Endometrium (tissue), 2 donors: ENCODE results near the gene GPAM.
"Not testable (repeated sequence)": the region's sequence is repeated elsewhere in the genome, so short reads cannot be mapped to it uniquely, and the experiment has no call there.

ENCODE experiments used
- FAIRE-seq: peaks from 2 replicates; lab custom pipeline; 2012; peaks lifted over from hg19 to GRCh38; lab: Jason Lieb, UNC
- donor health status: control.
- donor health status: control.

Gene GPAM, protein sequence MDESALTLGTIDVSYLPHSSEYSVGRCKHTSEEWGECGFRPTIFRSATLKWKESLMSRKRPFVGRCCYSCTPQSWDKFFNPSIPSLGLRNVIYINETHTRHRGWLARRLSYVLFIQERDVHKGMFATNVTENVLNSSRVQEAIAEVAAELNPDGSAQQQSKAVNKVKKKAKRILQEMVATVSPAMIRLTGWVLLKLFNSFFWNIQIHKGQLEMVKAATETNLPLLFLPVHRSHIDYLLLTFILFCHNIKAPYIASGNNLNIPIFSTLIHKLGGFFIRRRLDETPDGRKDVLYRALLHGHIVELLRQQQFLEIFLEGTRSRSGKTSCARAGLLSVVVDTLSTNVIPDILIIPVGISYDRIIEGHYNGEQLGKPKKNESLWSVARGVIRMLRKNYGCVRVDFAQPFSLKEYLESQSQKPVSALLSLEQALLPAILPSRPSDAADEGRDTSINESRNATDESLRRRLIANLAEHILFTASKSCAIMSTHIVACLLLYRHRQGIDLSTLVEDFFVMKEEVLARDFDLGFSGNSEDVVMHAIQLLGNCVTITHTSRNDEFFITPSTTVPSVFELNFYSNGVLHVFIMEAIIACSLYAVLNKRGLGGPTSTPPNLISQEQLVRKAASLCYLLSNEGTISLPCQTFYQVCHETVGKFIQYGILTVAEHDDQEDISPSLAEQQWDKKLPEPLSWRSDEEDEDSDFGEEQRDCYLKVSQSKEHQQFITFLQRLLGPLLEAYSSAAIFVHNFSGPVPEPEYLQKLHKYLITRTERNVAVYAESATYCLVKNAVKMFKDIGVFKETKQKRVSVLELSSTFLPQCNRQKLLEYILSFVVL

DNA sequence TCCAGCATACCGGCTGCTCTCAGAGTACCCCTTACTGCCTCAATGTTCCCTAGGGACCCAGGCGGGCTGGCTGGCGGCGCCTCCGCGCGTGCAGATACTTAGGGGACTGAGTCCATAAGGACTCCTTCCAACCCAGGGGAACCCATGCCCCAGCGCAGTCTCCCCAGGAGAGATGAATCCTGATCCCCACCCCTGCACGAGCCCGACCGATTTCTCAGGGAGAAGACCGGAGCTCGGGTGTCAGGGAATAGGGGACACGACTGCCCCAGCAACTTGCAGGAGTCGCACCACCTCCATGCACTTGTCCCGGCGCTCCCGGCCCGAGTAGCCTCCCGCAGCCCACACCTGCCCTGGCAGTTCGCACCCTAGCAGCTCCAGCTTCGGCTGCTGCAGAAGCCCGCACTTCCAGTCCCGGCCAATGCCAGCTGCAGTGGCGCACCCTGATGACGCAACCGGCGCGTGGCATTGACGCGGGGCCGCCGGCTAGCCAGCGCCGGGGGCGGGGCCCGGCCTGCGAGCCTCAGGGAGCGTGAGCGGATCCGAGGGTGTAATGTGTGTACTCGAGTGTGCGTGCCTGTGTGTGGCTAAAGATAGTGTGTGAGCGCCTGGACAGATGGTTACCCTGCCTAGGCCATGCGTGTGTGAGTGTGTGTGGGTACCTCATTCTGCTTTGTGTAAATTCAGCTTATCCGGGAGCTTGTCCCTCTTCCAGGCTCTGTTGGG, at the start of gene GPAM:
Gene GPAM (minus strand): TSS at position 437 of the 723 bp plus-strand sequence. CDS start 1,981 bp downstream, outside the sequence.
- FAIRE-seq: no peak

DNA sequence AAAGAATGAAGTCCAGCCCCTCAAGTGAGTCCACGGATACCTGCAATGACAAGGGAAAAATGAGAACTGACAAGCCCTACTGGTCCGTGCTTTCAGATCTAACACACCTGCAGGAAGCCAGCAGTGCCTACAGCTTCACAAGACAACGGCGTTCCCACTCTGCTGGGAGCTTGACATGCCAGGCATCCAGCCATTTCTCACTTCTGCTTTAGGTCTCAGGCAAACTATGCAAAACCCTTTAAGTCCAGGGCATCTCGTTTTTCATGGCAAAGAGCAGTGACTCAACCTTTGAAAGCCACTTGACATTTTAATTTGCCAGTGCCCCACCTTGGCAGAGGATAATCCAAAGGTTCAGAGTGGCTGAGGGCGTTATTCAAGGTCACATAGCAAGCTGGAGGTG, 49.1 kb upstream of the GPAM start:
- no peak for FAIRE-seq

DNA sequence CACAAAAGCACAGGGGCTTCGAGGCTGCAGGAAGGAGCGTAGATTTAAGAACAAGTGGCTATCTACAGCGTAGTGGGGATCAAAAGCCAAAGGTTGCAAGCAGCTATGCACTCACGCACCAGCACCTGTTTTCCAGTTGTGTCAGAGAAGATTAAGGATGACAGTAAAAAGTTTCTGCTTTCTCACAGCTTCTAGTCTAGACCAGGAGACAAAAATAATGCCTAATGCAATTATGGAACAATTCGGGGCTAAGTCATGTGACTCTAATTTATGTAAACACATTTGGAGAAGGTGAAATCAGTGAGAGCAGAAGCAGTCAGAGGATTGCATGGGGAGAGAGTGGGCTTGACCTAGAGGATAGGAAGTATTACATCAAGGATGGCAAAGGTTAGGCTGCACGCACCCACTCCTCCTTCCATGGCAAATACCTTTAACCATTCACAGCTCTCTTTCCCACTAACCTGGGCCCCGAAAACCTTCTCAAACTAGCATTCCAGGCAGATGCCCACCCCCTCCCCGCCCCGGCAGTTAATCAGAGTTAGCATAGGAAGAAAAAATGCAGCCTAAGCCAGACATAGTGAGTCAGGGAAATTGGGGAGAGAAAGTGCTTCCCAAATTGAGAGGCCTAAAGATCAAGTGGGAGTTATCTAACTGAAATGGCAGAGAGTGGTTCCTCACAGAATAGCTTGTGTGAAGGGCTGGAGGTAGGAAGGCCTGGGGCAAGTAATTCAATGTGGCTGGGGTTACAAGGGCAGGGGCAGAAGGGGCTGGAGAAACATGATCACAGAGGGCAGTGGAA, 48.2 kb upstream of the GPAM start:
- FAIRE-seq: no peak

DNA sequence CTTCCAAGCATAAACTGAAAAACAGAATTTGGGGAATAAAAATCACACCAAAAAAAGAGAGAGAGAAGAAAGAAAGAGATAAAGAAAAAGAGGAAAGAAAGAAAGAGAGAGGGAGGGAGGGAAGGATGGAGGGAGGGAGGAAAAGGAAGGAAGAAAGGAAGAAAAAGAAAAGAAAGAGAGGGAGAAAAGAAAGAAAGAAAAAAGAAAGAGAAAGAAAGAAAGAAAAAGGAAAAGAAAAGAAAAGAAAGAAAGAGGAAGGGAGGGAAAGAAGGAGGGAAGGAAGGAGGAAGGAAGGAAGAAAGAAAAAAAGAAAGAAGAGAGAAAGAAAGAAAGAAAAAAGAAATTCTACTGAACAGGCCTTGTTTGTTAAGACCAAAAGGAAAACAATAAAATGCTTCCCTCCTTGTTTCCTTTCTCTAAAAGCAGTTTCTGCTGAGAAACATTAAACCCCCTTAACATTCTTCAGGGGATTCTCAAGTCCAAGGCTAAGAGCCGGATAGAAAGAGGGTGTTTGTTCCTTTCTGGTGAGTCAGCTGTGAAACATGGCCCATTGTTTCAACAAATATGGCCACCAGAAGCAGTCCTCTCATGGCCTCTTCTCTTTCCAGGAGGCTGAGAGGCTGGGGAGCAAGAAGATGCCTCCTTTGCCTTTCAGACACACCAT, 46.9 kb upstream of the GPAM start:
- no peak for FAIRE-seq

DNA sequence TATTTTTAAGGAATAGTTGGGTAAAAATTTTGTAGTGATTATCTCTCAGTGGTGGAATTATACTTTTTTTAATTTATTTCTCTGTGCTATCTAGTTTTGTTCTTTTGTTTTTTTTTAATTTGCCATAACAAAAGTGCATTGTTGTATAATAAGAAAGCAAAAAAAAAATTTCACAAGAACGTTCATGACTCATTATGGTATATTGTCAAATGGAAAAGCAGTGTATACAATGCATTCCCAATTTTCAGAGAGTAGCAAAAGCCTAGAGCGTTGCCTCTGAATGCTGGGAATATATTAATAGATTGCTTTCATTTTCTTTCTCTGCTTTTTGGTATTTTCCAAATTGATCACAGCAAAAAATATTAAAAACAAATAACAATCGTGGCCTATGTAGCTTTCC, 46.3 kb upstream of the GPAM start:
- FAIRE-seq: no peak

DNA sequence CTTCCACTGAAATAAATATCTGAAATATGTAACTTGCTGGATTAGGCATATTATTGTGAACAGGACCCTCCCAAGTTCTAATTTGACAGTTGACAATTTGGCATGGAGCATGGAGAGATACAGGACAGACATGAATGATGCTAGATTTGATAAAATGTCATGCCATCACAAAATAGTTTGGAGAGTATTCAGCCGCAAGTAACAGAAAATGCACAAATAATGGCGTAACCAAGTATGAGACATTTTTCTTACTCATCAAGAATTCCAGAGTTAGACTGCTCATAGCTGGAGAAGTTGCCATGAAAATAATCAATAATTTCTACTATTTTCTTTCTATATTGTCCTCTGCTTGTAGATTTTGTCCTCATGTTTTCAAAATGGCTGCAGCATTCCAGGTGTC, 45.5 kb upstream of the GPAM start:
- FAIRE-seq: no peak

DNA sequence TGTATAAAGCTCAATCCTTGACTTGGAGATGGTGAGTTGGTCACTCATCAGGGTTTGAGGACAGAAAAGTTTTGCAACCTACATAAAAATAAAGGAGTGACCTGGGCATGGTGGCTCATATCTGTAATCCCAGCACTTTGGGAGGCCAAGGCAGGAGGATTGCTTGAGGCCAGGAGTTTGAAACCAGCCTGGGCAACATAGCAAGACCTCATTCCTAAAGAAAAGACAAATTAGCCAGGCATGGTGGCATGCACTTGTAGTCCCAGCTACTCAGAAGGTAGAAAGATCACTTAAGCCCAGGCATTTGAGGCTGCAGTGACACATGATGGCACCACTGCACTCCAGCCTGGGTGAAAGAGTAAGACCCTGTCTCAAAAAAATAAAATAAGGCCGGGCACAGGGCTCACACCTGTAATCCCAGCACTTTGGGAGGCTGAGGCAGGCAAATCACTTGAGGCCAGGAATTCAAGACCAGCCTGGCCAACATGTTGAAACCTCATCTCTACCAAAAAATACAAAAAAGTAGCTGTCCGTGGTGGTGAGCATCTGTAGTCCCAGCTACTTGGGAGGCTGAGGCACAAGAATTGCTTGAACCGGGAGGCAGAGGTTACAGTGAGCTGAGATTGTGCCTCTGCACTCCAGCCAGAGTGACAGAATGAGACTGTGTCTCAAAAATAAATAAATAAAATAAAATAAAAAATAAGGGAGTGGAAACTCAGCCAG, 45.0 kb upstream of the GPAM start:
- not testable (repeated sequence) for FAIRE-seq

DNA sequence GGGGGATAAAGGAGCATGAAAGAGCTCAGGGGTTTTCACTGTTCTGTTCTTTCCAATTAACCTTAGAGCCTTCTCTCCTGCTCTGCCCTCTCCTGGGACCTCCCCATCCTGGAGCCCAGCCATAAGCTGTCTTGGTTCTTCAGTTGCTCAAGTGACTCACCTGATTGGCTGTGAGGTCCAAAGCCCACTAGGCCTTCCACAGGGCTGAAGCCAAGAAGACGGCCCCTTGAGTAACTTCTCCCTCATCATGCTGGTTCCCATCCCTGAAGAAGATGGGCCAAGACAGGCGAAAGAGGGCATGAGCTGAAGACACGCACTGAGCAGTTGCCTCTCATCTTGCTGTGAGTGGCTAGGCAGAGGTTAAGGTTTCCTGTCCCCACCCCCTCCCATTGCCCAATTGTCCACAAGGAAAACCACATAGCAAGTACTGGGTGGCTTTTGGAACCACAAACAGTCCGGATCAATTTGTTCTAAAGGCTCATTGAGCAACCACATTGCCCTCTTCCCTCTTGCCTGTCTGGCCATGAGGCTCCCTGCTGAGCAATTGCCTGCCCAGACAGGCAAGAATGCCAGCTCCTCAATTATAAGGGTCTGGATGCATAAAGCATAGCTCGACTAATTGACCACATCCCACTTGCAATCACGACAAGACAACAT, 43.9 kb upstream of the GPAM start:
- FAIRE-seq: no peak

DNA sequence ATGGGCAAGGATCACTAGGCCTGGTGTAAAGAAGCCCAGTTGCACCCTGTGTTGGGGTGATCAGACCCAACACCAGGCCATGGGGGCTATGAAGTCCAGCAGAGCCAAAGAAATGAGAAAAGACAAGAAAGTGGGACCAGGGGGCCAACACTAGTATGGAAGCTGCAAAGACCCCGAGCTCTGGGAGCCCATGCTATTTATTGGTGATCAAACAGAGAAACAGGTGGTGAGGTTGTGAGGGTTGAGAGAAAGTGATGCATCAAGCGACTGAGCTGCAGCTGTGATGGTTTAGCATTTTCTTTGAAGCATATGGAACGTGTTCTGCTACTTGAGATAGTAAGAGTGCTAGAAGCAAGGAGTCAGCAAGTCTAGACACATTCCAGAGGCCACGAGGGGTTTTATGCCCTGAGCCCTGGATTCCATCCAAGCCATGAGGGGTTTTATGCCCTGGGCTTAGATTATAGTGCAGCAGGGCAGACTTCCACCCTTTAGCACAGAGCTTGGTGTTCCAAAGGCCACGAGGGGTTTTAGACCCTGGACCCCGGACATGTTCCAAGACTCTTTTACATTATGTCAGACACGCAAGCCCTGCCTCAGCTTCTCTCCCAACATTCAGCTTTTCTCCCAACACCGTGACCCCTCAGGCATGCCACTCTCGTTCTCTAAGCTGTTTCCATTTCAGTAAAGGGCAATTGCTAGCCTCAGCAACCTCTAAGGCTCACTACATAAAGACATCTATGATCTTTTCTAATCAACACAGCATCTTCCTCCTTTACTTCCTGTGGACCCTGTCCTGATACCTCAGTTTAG, 43.1 kb upstream of the GPAM start:
- no peak for FAIRE-seq

DNA sequence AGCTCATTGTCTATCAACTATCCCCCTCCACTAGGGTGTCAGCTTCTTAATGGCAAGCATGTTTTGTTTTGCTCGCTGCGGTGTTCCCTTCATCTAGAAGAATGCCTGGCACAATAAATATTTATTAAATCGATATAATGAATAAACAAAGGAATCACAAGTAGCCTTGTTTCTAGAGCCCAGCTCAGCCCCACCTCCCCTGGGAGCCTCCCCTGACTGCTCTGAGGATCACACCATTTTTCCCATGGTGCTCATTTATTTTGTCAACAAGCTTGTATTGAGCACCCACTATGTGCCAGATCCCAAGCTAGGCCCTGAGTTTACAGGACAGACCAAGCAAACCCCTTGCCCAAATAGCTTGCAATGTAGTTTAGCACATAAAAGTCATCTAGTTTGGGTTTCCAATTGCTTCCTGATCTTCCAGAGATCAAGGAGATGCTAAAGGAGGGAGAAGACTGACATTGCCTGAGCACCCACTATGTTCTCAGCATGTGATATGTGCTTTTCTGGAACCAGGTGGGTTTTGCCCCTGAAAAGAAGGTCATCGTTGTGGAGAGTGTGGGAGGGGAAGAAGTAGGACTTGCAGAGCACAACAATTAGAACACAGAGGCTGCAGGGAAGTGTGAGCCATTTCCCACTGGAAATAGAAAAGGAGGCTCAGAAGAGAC, 42.3 kb upstream of the GPAM start:
- FAIRE-seq: no peak

DNA sequence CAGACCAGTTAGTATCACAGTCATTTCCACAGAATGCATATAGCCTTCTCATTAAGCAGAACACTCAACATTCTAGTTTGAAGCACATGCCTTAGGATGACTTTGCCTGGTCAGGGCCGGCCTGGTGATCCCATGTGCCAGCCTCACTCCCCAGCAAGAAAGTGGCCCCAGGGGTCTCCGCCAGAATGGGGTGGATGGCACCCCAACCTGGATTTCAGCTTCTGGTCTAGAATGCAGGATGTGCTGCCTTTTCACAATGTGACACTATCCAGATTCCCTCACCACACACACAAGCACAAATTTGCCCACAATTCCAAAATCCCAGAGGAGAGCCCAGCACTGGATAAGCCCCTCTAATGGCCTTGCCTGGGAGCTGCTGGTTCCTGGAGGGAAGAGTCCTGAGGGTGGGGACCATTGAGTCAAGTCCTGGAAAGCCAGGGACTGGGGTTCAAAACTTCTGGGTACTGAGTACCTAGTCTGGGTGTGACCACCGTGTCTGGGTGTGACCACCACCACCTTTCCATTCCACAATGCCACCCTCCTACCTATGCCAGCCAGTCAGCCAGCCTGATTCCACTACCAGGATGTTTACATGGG, 41.5 kb upstream of the GPAM start:
- no peak for FAIRE-seq

DNA sequence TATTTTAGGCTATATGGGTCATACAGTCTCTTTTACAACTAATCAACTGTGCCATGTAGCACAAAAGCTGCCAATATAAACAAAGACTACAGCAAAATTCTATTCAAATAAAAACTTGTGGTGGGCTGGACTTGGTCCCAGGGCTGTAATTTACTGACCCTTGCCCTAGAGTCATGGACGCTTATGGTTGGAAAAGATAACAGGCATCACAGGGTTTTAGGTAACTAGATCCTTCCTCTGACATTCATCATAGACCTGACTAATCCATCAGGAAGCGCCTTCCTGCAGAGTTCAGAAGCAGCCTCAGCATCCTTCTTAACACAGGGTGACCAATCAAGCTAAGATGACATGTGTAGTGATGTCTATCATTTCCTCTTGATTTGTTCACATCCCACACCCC, 40.2 kb upstream of the GPAM start:
- no peak for FAIRE-seq

DNA sequence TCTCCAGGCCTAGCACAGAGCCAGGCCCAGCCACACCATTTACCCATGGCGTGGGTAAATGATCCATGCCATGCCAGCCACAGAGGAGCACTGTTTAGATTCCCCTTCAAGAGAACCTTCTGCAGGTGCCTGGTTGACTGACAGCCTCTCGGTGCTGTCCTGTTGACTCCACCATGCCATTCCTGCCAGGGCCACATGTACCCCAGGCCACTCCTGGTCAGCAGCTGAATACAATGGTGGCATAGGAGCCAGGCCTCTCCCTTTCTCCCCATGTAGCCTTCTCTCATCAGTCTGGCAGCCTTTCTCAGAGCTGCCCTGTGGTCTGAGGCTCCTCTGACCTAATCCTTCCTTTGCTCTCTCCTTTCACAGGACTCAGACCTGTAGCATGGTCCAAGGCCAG, 39.2 kb upstream of the GPAM start:
- FAIRE-seq: no peak

DNA sequence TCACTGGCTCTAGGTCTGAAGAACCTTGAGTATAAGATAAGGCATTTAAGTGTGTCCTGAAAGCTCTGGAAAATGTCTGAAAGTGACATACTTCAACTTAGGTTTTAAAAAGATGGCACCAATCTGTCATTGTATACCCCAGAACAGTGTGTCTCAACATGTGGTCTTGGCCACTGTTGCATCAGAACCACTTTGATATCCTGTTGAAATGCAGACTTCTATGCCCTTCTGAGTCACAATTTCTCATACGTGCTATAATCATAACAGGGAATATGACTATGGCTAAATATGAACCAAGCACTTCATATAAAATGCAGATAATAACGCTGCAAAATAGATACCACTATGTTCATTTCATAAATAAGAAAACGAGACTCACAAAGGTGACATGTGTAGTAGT, 38.0 kb upstream of the GPAM start:
- no peak for FAIRE-seq

DNA sequence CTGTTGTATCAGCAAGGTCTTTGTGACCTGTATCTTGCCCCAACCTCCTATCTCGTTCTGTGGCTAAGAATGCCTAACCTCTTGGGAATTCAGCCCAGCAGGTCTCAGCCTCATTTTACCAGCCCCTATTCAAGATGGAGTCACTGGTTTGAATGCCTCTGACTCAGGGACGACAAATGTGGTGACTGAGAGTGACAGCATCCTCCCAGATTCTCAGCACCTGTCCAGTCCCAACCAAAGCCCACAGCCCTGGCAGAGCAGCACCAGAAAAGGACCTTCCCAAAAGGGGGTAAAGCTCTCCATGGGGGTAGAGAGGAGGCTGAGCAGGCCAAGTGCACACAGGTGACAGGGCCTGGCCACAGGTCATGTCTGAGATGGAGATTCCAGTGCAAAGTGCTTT, 35.4 kb upstream of the GPAM start:
- no peak for FAIRE-seq

DNA sequence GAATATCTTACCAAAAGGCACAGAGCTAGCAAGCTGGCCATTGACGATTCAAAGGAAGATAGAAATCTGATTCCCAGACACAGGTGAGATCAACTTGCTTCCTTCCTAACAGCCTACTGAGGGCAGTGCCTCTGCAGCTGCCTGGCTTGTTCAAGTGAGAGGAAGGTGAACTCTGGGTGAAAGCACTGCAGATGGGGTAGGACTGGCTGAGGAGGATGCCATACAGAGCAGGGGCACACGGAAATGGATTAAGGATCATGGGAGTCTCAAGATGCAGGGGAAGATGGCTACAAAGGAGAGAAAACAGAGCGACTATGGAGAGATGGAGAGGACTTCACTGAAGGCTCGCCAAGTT, 34.4 kb upstream of the GPAM start:
- no peak for FAIRE-seq

DNA sequence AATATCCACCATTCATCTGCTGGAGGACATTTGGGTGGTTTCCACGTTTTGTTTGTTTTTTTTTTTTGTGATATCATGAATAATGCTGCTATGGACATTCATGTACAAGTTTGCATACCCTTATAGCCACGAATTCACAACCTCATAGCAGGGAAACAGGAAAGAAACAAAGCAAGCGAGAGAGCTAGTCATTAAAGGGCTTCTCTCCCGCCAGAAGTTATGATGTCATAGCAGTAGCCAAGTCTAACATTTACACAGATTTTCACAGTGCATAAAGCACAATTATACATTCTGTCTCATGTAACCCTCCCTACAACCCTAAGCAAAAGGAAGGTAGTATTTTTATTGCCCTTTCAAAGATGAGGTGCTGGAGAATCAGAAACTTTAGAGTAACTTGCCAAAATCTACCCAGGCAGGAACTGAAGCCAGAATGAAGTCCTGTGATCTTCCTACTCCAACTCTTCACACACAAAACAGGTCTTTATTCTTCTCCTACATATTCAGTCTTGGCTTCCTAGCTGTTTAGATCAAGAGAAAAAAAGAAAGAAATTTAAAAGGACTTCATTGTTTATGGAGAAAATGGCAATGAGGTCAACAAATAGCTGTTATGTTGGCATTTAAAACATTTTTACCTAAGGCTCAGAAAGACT, 33.9 kb upstream of the GPAM start:
- FAIRE-seq: no peak

DNA sequence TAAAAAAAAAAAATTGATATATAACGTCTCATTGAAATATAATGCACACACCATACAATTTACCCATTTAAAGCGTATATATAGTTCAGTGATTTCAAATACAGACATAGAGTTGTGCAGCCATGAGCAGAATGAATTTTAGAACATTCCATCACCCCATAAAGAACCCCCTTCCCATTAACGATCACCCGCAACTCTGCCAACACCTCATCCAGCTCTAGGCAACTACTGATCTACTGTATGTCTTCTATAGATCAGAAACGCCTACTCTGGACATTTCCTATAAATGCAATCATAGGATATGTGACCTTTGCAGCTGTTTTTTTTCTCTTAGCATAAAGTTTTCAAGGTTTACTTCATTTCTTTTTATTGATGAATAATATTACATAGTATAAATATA, 33.4 kb upstream of the GPAM start:
- FAIRE-seq: no peak
